HL-60 (cell line): Measurements from ENCODE around the gene MARCHF3.
"Not testable (repeated sequence)": the region's sequence is repeated elsewhere in the genome, so short reads cannot be mapped to it uniquely, and the experiment has no call there.

ENCODE experiments used
- DNase-seq, 2 experiments: peaks; one replicate each; pipeline ENCODE4 v3.0.0-alpha.2; 2010 to 2020; ENCODE audit warnings: low read depth in 1 of 2, low spot score in 1 of 2
- H3K27ac ChIP-seq: fragments of 250-450 bp; sonication (Bioruptor Pico); replicated peaks from 2 replicates; pipeline ENCODE4 v1.5.1; 2020; ENCODE audit warnings: mild to moderate bottlenecking, moderate library complexity
- H3K27me3 ChIP-seq: fragments of 250-450 bp; sonication (Bioruptor Pico); 2 replicates; pipeline ENCODE4 v1.5.1; 2021; ENCODE audit warnings: mild to moderate bottlenecking, moderate library complexity; ENCODE audit not compliant: insufficient read depth, poor library complexity, severe bottlenecking
- H3K4me3 ChIP-seq: replicated peaks from 2 replicates; pipeline ENCODE4 v1.5.1; 2011; ENCODE audit warnings: mild to moderate bottlenecking, control low read depth, low read length; ENCODE audit not compliant: insufficient read depth
- GABPA ChIP-seq: IDR thresholded peaks from 2 replicates; pipeline ENCODE4 v1.6.1; 2012; ENCODE audit warnings: low read depth
- POLR2AphosphoS5 ChIP-seq: IDR thresholded peaks from 2 replicates; pipeline ENCODE4 v1.6.1; 2012; ENCODE audit warnings: low read depth
- SPI1 ChIP-seq: IDR thresholded peaks from 2 replicates; pipeline ENCODE4 v1.6.1; 2012; ENCODE audit warnings: low read depth, mild to moderate bottlenecking, borderline replicate concordance
- TF ChIP-seq, protein P1 (sequence below): IDR thresholded peaks from 2 replicates; pipeline ENCODE4 v1.6.1; 2012; ENCODE audit warnings: low read depth; ENCODE audit not compliant: insufficient replicate concordance
- TF ChIP-seq, protein P2 (sequence below): IDR thresholded peaks from one replicate; pipeline ENCODE4 v1.5.1; 2011; ENCODE audit warnings: low read length, control low read depth, inconsistent platforms; ENCODE audit not compliant: insufficient read depth

Gene MARCHF3

DNA sequence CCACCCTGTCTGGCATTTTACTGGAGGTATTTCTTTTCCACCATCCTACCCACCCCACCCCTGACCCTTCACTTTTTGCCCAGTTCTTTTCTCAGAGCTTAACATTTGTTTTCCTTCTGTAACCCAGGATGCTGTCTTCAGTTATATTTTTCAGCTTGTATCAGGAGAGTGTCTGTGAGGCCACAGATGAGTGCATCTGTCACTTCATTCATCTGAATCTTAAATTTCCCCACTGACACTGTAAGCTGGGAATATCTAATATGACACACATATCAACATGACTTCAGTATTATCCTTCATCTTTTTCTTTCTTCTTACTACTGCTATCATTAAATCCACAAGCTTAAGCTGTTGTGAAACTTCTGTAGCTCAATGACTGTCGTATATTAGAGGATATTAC, 4.9 kb downstream of the MARCHF3 start:
- Histone ChIP-seq H3K27me3 (no peaks in the 10 kb centered on the region), H3K4me3 (no peak overlapping the region), H3K27ac (no peak overlapping the region)
- TF ChIP-seq SPI1 = no peak
- no peak for TF ChIP-seq GABPA
- TF ChIP-seq, protein P1, sequence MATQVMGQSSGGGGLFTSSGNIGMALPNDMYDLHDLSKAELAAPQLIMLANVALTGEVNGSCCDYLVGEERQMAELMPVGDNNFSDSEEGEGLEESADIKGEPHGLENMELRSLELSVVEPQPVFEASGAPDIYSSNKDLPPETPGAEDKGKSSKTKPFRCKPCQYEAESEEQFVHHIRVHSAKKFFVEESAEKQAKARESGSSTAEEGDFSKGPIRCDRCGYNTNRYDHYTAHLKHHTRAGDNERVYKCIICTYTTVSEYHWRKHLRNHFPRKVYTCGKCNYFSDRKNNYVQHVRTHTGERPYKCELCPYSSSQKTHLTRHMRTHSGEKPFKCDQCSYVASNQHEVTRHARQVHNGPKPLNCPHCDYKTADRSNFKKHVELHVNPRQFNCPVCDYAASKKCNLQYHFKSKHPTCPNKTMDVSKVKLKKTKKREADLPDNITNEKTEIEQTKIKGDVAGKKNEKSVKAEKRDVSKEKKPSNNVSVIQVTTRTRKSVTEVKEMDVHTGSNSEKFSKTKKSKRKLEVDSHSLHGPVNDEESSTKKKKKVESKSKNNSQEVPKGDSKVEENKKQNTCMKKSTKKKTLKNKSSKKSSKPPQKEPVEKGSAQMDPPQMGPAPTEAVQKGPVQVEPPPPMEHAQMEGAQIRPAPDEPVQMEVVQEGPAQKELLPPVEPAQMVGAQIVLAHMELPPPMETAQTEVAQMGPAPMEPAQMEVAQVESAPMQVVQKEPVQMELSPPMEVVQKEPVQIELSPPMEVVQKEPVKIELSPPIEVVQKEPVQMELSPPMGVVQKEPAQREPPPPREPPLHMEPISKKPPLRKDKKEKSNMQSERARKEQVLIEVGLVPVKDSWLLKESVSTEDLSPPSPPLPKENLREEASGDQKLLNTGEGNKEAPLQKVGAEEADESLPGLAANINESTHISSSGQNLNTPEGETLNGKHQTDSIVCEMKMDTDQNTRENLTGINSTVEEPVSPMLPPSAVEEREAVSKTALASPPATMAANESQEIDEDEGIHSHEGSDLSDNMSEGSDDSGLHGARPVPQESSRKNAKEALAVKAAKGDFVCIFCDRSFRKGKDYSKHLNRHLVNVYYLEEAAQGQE = no peak
- TF ChIP-seq, protein P2, sequence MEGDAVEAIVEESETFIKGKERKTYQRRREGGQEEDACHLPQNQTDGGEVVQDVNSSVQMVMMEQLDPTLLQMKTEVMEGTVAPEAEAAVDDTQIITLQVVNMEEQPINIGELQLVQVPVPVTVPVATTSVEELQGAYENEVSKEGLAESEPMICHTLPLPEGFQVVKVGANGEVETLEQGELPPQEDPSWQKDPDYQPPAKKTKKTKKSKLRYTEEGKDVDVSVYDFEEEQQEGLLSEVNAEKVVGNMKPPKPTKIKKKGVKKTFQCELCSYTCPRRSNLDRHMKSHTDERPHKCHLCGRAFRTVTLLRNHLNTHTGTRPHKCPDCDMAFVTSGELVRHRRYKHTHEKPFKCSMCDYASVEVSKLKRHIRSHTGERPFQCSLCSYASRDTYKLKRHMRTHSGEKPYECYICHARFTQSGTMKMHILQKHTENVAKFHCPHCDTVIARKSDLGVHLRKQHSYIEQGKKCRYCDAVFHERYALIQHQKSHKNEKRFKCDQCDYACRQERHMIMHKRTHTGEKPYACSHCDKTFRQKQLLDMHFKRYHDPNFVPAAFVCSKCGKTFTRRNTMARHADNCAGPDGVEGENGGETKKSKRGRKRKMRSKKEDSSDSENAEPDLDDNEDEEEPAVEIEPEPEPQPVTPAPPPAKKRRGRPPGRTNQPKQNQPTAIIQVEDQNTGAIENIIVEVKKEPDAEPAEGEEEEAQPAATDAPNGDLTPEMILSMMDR = no peak
- TF ChIP-seq POLR2AphosphoS5 = no peak
- DNase-seq = no peak

DNA sequence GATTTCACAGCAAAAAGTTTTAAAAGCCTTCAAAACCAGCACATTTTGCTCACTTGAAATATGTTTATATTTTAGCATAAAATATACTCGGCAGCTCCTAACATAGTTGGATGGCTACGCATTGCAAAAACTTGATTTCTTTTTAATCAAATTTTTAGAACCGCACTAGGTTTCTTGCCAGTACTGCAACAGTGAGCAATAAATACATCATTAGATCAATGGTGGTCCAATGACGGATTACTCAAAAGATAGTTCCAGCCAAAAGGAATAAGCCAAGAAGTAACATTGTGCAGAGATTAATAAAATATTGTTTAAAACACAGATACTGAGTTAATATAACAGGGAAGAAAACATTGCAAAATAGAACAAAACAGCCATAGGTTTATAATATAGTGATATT, 5.5 kb downstream of the MARCHF3 start:
- TF ChIP-seq GABPA (no peak), POLR2AphosphoS5 (no peak), SPI1 (no peak)
- TF ChIP-seq, protein P1 = no peak
- TF ChIP-seq, protein P2 = no peak
- H3K4me3 ChIP-seq = no peak overlapping the region
- DNase-seq = no peak

DNA sequence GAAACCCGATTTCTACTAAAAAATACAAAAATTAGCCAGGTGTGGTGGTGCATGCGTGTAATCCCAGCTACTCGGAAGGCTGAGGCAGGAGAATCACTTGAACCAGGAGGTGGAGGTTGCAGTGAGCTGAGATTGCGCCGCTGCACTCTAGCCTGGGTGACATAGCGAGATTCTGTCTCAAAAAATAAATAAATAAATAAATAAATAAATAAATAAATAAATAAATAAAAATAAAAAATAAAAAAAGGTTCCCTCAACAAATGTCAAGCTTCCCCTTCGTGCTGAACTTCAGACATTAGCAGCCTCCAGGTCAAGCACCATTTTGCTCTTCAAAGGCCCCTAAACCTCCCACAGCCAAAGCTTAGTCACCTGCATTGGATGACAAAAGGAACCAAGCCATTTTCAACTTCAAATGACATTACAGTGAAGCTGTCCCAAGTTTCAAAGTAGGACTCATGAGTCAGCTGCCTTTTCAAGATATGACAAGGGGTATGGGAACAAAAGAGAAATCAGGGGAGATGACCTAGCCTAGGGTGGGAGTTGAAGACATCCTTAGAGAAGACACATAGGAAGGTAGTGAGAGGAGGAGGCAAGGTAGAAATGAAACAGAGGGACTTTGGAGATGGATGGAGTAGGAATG, 6.7 kb downstream of the MARCHF3 start:
- not testable (repeated sequence) for H3K4me3 ChIP-seq, DNase-seq, H3K27me3 ChIP-seq, H3K27ac ChIP-seq

More for the DNA sequence above, 5.5 kb downstream of the MARCHF3 start:
- no peaks in the 10 kb centered on the region for H3K27me3 ChIP-seq
- H3K27ac ChIP-seq = no peak overlapping the region

DNA sequence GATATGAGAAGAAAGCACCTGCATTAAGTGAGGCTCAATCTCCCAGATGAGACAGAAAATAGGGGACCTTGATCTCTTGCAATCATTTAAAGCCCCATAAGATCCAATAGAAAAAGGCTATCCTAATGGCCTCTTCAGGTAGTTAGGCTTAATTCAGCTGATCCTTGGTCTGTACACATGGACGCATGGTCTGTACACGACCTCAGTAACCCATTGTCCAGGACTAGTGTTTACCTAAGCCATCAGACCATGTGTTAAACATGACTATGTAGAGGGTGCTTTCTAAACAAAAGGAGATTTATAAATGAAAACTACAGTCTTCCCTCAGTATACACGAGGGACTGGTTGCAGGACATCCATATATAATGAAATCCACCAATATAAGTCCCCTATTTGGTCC, 7.5 kb downstream of the MARCHF3 start:
- DNase-seq = no peak
- Histone ChIP-seq H3K27ac (no peak overlapping the region), H3K27me3 (no peaks in the 10 kb centered on the region), H3K4me3 (no peak overlapping the region)
- TF ChIP-seq POLR2AphosphoS5 = no peak
- no peak for TF ChIP-seq SPI1
- TF ChIP-seq GABPA = no peak
- TF ChIP-seq, protein P2 = no peak
- TF ChIP-seq, protein P1 = no peak
